Endothelial cell of umbilical vein (primary cell): ENCODE measurements around the gene DIAPH2. TPM values are rescaled to one million over a fixed set of nuclear protein-coding genes. Genes with fewer than 3 reads are reported as not detected.

Experiments
- BruUV-seq: library from RNA; stranded (reverse); fragments of 400-500 nt; replicated peaks from 2 replicates; lab custom pipeline; 2021; lab: Mats Ljungman, UMichigan
- CTCF ChIA-PET: fragments of 300-600, 350-600 bp; sonication (Branson Sonifier 250); formaldehyde crosslinking; loops from one replicate; lab custom pipeline; 2021; ENCODE audit warnings: antibody characterized with exemption, inconsistent platforms; lab: Charles Lee
- POLR2A ChIA-PET: fragments of 300-600, 350-600 bp; sonication (Branson Sonifier 250); formaldehyde crosslinking; loops from one replicate; lab custom pipeline; 2021; ENCODE audit warnings: antibody characterized with exemption, inconsistent platforms; lab: Charles Lee
- DNase-seq: peaks from one replicate; pipeline ENCODE4 v3.0.0-alpha.2; 2011; ENCODE audit warnings: low read depth, low spot score
- FAIRE-seq: peaks from 2 replicates; lab custom pipeline; 2011; peaks lifted over from hg19 to GRCh38; lab: Jason Lieb, UNC
- H2AFZ ChIP-seq: 2 replicates; pipeline ENCODE4 v1.6.0; 2012; ENCODE audit warnings: low read depth, low read length, control low read depth, inconsistent platforms
- H3K27ac ChIP-seq: 2 replicates; pipeline ENCODE4 v1.5.1; 2011; ENCODE audit warnings: low read depth, mild to moderate bottlenecking, control low read depth, low read length, moderate library complexity; ENCODE audit not compliant: insufficient read depth
- H3K27me3 ChIP-seq, 2 experiments: 2 replicates each; pipeline versions ENCODE4 v1.6.0 to v1.6.1; 2011; ENCODE audit warnings: low read length in 2 of 2, mixed read lengths in 1 of 2; ENCODE audit not compliant: control insufficient read depth in 2 of 2, insufficient read depth in 2 of 2
- H3K36me3 ChIP-seq, 2 experiments: 2 replicates in 1 of 2; 3 replicates in 1 of 2; pipeline ENCODE4 v1.5.1; 2011; ENCODE audit warnings: low read length in 2 of 2, mild to moderate bottlenecking in 1 of 2, moderate library complexity in 1 of 2; ENCODE audit not compliant: control insufficient read depth in 2 of 2, insufficient read depth in 2 of 2; ENCODE audit errors: extremely low read depth in 1 of 2
- H3K4me1 ChIP-seq: 3 replicates; pipeline ENCODE4 v1.5.1; 2011; ENCODE audit warnings: mild to moderate bottlenecking, low read length; ENCODE audit not compliant: control insufficient read depth, insufficient read depth; ENCODE audit errors: extremely low read depth
- H3K4me2 ChIP-seq: 2 replicates; pipeline ENCODE4 v1.6.1; 2011; ENCODE audit warnings: low read length, control low read depth, mixed read lengths; ENCODE audit not compliant: insufficient read depth
- H3K4me3 ChIP-seq, 3 experiments: fragments of 200-600 bp in 1 of 3; sonication (generic), shearing (Covaris generic) in 1 of 3; replicated peaks in 1 of 3; 2 replicates each; pipeline ENCODE4 v1.5.1; 2011 to 2016; ENCODE audit warnings: control low read depth in 3 of 3, low read length in 3 of 3, mild to moderate bottlenecking in 2 of 3, inconsistent platforms in 1 of 3, low read depth in 1 of 3, moderate library complexity in 1 of 3; ENCODE audit not compliant: insufficient read depth in 1 of 3
- H3K79me2 ChIP-seq: 2 replicates; pipeline ENCODE4 v1.6.0; 2012; ENCODE audit warnings: low read length, inconsistent platforms; ENCODE audit not compliant: control insufficient read depth, insufficient read depth
- H3K9ac ChIP-seq: replicated peaks from 2 replicates; pipeline ENCODE3; 2011; ENCODE audit warnings: low read length, control low read depth; ENCODE audit not compliant: insufficient read depth; ENCODE audit errors: extremely low read depth
- H3K9me1 ChIP-seq: replicated peaks from 3 replicates; pipeline ENCODE4 v1.6.0; 2011; ENCODE audit warnings: mild to moderate bottlenecking, low read length; ENCODE audit not compliant: control insufficient read depth, insufficient read depth; ENCODE audit errors: extremely low read depth
- H3K9me3 ChIP-seq: replicated peaks from 2 replicates; pipeline ENCODE4 v1.5.1; 2012; ENCODE audit warnings: low read length, inconsistent platforms; ENCODE audit not compliant: control insufficient read depth, insufficient read depth
- H4K20me1 ChIP-seq: replicated peaks from 2 replicates; pipeline ENCODE3; 2011; ENCODE audit warnings: mild to moderate bottlenecking, low read length; ENCODE audit not compliant: control insufficient read depth, insufficient read depth; ENCODE audit errors: extremely low read depth
- CTCF ChIP-seq, 2 donors: IDR thresholded peaks; 1 replicate in 1 of 2; 2 replicates in 1 of 2; pipeline ENCODE4 v1.5.1; 2011; ENCODE audit warnings: low read length in 2 of 2, mild to moderate bottlenecking in 2 of 2, moderate library complexity in 2 of 2, control low read depth in 1 of 2, inconsistent platforms in 1 of 2, low read depth in 1 of 2; ENCODE audit not compliant: insufficient read depth in 1 of 2; ENCODE audit errors: extremely low read depth in 1 of 2
- EZH2 ChIP-seq: IDR thresholded peaks from 2 replicates; pipeline ENCODE4 v1.6.1; 2012; ENCODE audit warnings: borderline replicate concordance, low read depth, mild to moderate bottlenecking, moderate library complexity, low read length, inconsistent platforms; ENCODE audit not compliant: severe bottlenecking
- FOS ChIP-seq: IDR thresholded peaks from 2 replicates; pipeline ENCODE4 v1.6.1; 2011; ENCODE audit warnings: mild to moderate bottlenecking, low read length, moderate library complexity, borderline replicate concordance; ENCODE audit not compliant: insufficient read depth
- GATA2 ChIP-seq: IDR thresholded peaks from 2 replicates; pipeline ENCODE4 v1.7.0; 2011; ENCODE audit warnings: low read depth, mild to moderate bottlenecking, moderate library complexity, mixed read lengths, low read length; ENCODE audit not compliant: insufficient read length, insufficient read depth
- JUN ChIP-seq: IDR thresholded peaks from 2 replicates; pipeline ENCODE4 v1.6.1; 2011; ENCODE audit warnings: borderline replicate concordance, low read depth; ENCODE audit not compliant: insufficient read length, insufficient read depth
- MAX ChIP-seq: IDR thresholded peaks from 2 replicates; pipeline ENCODE4 v1.6.1; 2011; ENCODE audit not compliant: insufficient read depth, insufficient read length
- MYC ChIP-seq: IDR thresholded peaks from one replicate; pipeline ENCODE4 v1.6.1; 2011; ENCODE audit warnings: mild to moderate bottlenecking, low read depth, low read length
- POLR2A ChIP-seq: IDR thresholded peaks from 2 replicates; pipeline ENCODE4 v1.6.1; 2012; ENCODE audit warnings: low read depth, mild to moderate bottlenecking, control low read depth, low read length
- POLR2AphosphoS5 ChIP-seq: IDR thresholded peaks from 2 replicates; pipeline ENCODE4 v1.6.1; 2012; ENCODE audit warnings: low read depth, mild to moderate bottlenecking, control low read depth, low read length, moderate library complexity; ENCODE audit not compliant: insufficient read depth
- dilution Hi-C: fragments of 300-500 bp; cut with MboI; formaldehyde crosslinking; loops from one replicate; pipeline ENCODE4 v1.15.0; 2019; ENCODE audit warnings: low sequenced_read_pairs; ENCODE audit not compliant: extremely low pct_ligation_motif_present
- intact Hi-C: fragments of 100-400 bp; cut with micrococcal nuclease; formaldehyde crosslinking; loops from one replicate; pipeline ENCODE4 v1.10.0; 2022
- polyA plus RNA-seq, 4 experiments: library from polyadenylated mRNA; depleted of rRNA in 3 of 4; stranded (reverse) in 3 of 4; unstranded in 1 of 4; fragments of >200 nt; gene quantifications; 2 replicates each; pipeline versions ENCODE4 v1.2.1 to v1.2.3, GENCODE V29; 2011 to 2012; ENCODE audit warnings: missing spikeins in 1 of 4
- total RNA-seq: library from RNA; stranded (reverse); gene quantifications from 2 replicates; pipeline ENCODE4 v1.2.3, GENCODE V29; 2021

The DIAPH2 gene
- total and polyA plus RNA-seq, 2 donors (not counting 3 experiments of a cell fraction or from before 2014, with no cell fraction given): 3.0 to 30.0 TPM

- H3K27ac ChIP-seq: no peak overlapping the region
- H3K79me2 ChIP-seq: no peaks in the 10 kb centered on the region
- H3K4me2 ChIP-seq: no peak overlapping the region
- H4K20me1 ChIP-seq: no peaks in the 10 kb centered on the region
- CTCF ChIA-PET: no interaction called here
- BruUV-seq: no TSS peak
- DNase-seq (no peak), FAIRE-seq (no peak)
- intact Hi-C loops (no loop called here), dilution Hi-C loops (no loop called here)
- no peaks in the 10 kb centered on the region for H3K4me1 ChIP-seq
- no peak overlapping the region for H2AFZ ChIP-seq
- no peaks in the 10 kb centered on the region for H3K36me3 ChIP-seq
- H3K4me3 ChIP-seq: no peak overlapping the region
- TF ChIP-seq CTCF (IDR thresholded peaks at IDR 0.05; ENCODE audit: extremely low read depth in 1 of 2, insufficient read depth in 1 of 2, low read depth in 1 of 2, low read length in 2 of 2) (no peak), MAX (no peak), POLR2AphosphoS5 (no peak), GATA2 (no peak), POLR2A (no peak), EZH2 (no peak), MYC (no peak), JUN (no peak), FOS (no peak)
- no peaks in the 10 kb centered on the region for H3K9me3 ChIP-seq
- no peaks in the 10 kb centered on the region for H3K9me1 ChIP-seq
- no peak overlapping the region for H3K9ac ChIP-seq
- POLR2A ChIA-PET: no interaction called here
- H3K27me3 ChIP-seq: no peaks in the 10 kb centered on the region
Measured at GRCh38 chrX:96843566-96843965, 158.9 kb downstream of the DIAPH2 start.
